Endothelial cell (in vitro differentiated cells): ENCODE results near the gene NBEA. TPM values are rescaled to one million over a fixed set of nuclear protein-coding genes. Genes with fewer than 3 reads are reported as not detected.

ENCODE experiments used
- DNase-seq: peaks from one replicate; pipeline ENCODE4 v3.0.0; 2021; ENCODE audit warnings: low spot score
- H3K27ac Mint-ChIP-seq: one replicate; pipeline ENCODE4 v1.8.0; 2021; ENCODE audit warnings: mixed read lengths, inconsistent platforms; ENCODE audit not compliant: unreplicated experiment
- H3K27me3 Mint-ChIP-seq: one replicate; pipeline ENCODE4 v1.8.0; 2021; ENCODE audit warnings: mild to moderate bottlenecking, moderate library complexity, mixed read lengths, inconsistent platforms; ENCODE audit not compliant: unreplicated experiment
- H3K36me3 Mint-ChIP-seq: one replicate; pipeline ENCODE4 v1.8.0; 2021; ENCODE audit warnings: mild to moderate bottlenecking, low read depth, mixed read lengths, inconsistent platforms; ENCODE audit not compliant: unreplicated experiment
- H3K4me1 Mint-ChIP-seq: one replicate; pipeline ENCODE4 v1.8.0; 2021; ENCODE audit warnings: mild to moderate bottlenecking, mixed read lengths, inconsistent platforms; ENCODE audit not compliant: unreplicated experiment
- H3K4me3 Mint-ChIP-seq: one replicate; pipeline ENCODE4 v1.8.0; 2021; ENCODE audit warnings: mild to moderate bottlenecking, mixed read lengths, inconsistent platforms; ENCODE audit not compliant: unreplicated experiment
- H3K9me3 Mint-ChIP-seq: one replicate; pipeline ENCODE4 v1.8.0; 2021; ENCODE audit warnings: mixed read lengths, inconsistent platforms; ENCODE audit not compliant: unreplicated experiment
- total RNA-seq: library from RNA; stranded (reverse); fragmentation: NEBNext Ultra II Directional; extraction: Animal tissue kit (Norgen Biotek cat#: 25700); gene quantifications from one replicate; pipeline ENCODE4 v1.2.1, GENCODE V29; 2021; ENCODE audit not compliant: unreplicated experiment
- TF ChIP-seq, protein P1 (sequence below): fragments of 200-600 bp; sonication (generic); IDR thresholded peaks from one replicate; pipeline ENCODE4 v1.5.0; 2021; ENCODE audit warnings: antibody characterized with exemption; ENCODE audit not compliant: unreplicated experiment

NBEA gene
- total RNA-seq, 1 donor from 2014 or later, result 11.7 TPM

DNA sequence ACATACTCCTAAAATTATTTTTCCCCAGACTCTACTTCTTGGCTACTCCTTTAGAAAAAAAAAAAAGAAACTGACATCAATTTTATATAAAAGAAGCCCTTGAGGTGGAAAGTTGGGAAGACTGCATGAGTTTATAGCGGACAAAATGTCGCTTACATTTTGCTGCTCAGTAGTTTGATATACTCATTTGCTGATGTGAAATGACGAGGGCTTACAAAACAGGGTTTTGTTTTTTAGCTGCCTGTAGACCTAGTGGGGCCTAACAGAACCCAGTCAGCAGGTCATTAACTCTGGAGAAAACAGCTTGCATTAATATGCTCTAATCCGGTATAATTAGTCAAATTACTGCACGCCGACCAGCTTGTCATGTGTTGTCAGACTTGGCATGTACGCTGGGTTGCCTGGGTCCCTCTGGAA, 572.0 kb downstream of the NBEA start:
- Mint-ChIP-seq H3K9me3 (no peaks in the 10 kb centered on the region), H3K27ac (no peak overlapping the region), H3K4me3 (no peak overlapping the region), H3K27me3 (no peaks in the 10 kb centered on the region), H3K4me1 (peaks cover 12% of the 10 kb centered on the region), H3K36me3 (no peaks in the 10 kb centered on the region)
- TF ChIP-seq, protein P1, sequence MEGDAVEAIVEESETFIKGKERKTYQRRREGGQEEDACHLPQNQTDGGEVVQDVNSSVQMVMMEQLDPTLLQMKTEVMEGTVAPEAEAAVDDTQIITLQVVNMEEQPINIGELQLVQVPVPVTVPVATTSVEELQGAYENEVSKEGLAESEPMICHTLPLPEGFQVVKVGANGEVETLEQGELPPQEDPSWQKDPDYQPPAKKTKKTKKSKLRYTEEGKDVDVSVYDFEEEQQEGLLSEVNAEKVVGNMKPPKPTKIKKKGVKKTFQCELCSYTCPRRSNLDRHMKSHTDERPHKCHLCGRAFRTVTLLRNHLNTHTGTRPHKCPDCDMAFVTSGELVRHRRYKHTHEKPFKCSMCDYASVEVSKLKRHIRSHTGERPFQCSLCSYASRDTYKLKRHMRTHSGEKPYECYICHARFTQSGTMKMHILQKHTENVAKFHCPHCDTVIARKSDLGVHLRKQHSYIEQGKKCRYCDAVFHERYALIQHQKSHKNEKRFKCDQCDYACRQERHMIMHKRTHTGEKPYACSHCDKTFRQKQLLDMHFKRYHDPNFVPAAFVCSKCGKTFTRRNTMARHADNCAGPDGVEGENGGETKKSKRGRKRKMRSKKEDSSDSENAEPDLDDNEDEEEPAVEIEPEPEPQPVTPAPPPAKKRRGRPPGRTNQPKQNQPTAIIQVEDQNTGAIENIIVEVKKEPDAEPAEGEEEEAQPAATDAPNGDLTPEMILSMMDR, result no peak
- DNase-seq, result no peak

- Mint-ChIP-seq H3K36me3 (no peaks in the 10 kb centered on the region), H3K4me3 (no peak overlapping the region), H3K9me3 (no peaks in the 10 kb centered on the region), H3K27me3 (no peaks in the 10 kb centered on the region), H3K4me1 (peaks cover 13% of the 10 kb centered on the region), H3K27ac (no peak overlapping the region)
- TF ChIP-seq, protein P1, result no peak
- no peak for DNase-seq
Observed at GRCh38 chr13:35514801-35515502, 572.9 kb downstream of the NBEA start.

DNA sequence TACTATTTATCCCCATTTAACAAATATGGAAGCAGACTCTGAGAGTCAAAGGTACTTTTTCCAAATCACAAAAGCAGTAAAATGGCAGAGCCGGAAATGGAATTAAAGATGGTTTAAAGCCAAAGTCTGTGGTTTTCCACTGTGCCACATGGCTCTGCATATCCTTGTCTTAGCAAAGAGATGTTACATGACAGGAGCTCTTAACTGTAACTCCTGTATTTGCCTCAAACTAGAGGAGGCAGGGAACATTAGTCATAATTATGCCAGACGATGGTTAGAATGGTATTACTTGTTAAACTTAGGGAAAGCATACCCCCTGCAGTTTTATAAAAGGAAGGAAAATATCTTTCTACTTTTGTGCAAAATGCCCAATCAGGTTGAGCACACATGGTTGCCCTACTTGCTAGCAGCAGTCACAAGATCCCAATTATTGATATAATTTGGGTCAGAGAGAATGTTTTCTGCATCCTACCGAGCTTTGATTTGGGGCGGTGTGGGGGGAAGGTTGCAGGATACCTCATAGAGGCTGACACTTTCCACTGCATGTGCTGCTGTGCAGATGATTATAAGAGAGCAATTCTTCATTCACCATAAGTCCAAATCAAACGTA, 576.4 kb downstream of the NBEA start:
- TF ChIP-seq, protein P1, result no peak
- Mint-ChIP-seq H3K27ac (no peak overlapping the region), H3K4me3 (no peak overlapping the region), H3K4me1 (peaks cover 5% of the 10 kb centered on the region), H3K9me3 (no peaks in the 10 kb centered on the region), H3K27me3 (no peaks in the 10 kb centered on the region), H3K36me3 (peaks cover 4% of the 10 kb centered on the region)
- no peak for DNase-seq

GRCh38 chr13:35524171-35524570, 582.1 kb downstream of the NBEA start:
- H3K27me3 Mint-ChIP-seq, result no peaks in the 10 kb centered on the region
- H3K4me3 Mint-ChIP-seq, result no peak overlapping the region
- DNase-seq, result no peak
- no peak overlapping the region for H3K27ac Mint-ChIP-seq
- TF ChIP-seq, protein P1, result no peak
- peaks cover 4% of the 10 kb centered on the region for H3K36me3 Mint-ChIP-seq
- H3K9me3 Mint-ChIP-seq, result no peaks in the 10 kb centered on the region
- no peaks in the 10 kb centered on the region for H3K4me1 Mint-ChIP-seq

DNA sequence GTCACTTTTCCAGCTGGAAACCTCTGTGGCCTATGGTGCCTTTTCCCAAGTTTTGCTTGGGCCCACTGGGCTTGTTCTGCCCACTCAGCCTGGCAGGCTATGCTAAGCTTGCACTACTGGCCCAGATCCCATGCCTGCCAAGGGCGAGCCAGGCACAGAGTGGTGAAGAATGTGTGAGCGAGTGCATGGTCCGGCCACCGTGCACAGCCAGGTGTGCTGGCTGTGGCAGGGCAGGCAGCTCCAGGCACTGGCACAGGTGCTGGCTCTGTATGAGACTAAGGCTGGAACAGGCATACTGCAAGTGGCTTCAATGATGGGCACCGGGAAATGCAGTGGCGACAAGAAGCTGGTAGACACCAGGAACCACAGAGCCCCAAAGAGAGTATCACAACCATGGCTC, 584.5 kb downstream of the NBEA start:
- H3K4me1 Mint-ChIP-seq, result peaks cover 3% of the 10 kb centered on the region
- no peaks in the 10 kb centered on the region for H3K9me3 Mint-ChIP-seq
- H3K27ac Mint-ChIP-seq, result no peak overlapping the region
- no peaks in the 10 kb centered on the region for H3K27me3 Mint-ChIP-seq
- H3K4me3 Mint-ChIP-seq, result no peak overlapping the region
- H3K36me3 Mint-ChIP-seq, result peaks cover 4% of the 10 kb centered on the region
- TF ChIP-seq, protein P1, result no peak
- no peak for DNase-seq
